Kidney tubule cell (primary cell): ENCODE data around the gene GINS2.

Experiments
- DNase-seq: peaks from one replicate; pipeline ENCODE4 v3.0.0-alpha.2; 2018; ENCODE audit warnings: low spot score

GINS2 gene

GRCh38 chr16:85689285-85689949 lies 663 bp upstream of the GINS2 start:
- DNase-seq: no peak

GRCh38 chr16:85687651-85688471 lies 893 bp downstream of the GINS2 start:
- no peak for DNase-seq

- no peak for DNase-seq
Measured at GRCh38 chr16:85686912-85687591, 1.7 kb downstream of the GINS2 start.

GRCh38 chr16:85685251-85685650 lies 3.5 kb downstream of the GINS2 start:
- DNase-seq: no peak

GRCh38 chr16:85683363-85683762 lies 5.4 kb downstream of the GINS2 start:
- no peak for DNase-seq

GRCh38 chr16:85682516-85682915 lies 6.2 kb downstream of the GINS2 start:
- DNase-seq: no peak

GRCh38 chr16:85681255-85681654 lies 7.5 kb downstream of the GINS2 start:
- peak; percentile 56 for DNase-seq

DNA sequence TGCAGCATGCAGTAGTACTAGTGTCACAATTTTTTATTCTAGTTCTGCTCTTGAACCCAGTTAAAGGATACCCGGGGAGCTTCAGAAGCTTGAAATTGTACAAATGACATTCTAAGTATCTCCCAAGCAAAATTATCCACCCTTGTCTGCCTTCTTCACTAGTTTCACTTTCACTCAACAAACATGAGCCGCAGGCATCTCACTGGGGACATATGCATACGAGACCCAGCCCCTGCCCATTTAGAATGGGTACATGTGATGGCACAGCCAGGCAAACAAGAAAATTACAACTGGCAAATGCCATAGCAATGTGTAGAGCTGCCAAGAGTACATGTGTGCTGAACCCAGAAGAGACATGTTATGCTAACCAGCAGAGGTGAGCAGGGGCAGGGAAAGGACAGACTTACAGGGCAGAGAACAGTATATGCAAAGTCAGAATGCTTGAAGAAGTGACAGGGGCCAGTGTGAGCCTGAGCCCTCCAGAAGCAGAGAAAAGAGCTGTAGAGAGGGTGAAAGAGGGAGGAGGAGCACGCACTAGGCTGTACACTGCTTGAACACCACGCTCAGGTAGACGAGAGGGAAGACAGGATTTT lies 8.3 kb downstream of the GINS2 start:
- DNase-seq: no peak

DNA sequence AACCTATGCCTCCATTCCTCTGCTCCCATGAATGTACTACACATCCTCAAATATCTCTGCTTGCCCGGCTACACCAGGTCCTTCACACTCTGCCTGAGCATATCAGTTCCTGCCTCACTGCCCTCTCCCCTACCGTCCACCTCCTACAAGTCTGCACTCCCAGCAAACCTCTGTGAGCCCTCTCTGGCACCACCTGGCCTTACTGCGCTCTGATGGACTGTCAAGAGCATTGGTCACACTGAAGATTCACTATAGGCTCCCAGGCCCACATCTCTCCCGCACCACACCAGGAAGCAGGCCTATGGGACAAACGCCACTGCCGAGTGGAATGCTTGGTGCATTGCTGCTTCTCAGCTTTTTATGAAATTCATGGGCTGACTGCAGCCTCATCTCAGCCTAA lies 8.9 kb downstream of the GINS2 start:
- DNase-seq: no peak

- no peak for DNase-seq
Measured at GRCh38 chr16:85678821-85679220, 9.9 kb downstream of the GINS2 start.

DNA sequence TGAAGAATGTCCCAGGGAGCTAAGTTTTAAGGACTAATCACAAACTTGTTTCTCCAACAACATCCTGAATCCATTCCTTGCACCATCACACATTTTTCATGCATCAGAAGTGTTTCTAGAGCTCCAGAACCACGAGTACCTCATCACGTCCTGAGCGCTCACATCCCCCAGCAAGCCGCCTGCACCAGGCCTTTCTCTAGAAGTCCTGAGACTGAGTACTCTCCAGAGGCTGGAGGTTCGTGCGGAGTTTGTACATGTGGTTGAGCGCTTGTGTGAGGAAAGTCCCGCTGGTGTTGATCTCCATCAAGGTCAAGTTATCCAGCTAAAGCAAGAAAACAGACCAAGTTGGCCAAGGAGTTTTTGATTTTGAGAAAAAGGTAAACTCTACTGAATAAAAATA lies 10.7 kb downstream of the GINS2 start:
- no peak for DNase-seq

- DNase-seq: no peak
Measured at GRCh38 chr16:85677383-85677967, 11.3 kb downstream of the GINS2 start.

DNA sequence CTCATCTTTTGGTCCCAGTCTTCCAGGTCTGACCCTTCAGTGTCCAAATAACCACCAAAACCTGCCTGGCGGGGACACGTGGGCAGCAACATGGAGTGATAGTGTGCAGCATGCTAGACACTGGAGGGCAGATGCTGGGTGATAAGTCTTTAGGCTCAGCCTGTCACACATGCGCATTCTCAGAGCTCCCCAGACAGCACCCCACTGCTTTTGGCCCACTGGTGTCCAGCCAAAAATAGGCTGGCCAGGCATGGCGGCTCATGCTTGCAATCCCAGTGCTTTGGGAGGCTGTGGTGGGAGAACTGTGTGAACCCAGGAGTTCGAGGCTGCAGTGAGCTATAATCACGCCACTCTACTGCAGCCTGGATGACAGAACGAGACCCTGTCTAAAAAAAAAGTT lies 12.3 kb downstream of the GINS2 start:
- no peak for DNase-seq

- DNase-seq: peak; percentile 34
Measured at GRCh38 chr16:85675251-85675874, 13.4 kb downstream of the GINS2 start.

- DNase-seq: no peak
Measured at GRCh38 chr16:85674828-85675227, 13.9 kb downstream of the GINS2 start.

- no peak for DNase-seq
Measured at GRCh38 chr16:85674418-85674755, 14.4 kb downstream of the GINS2 start.

DNA sequence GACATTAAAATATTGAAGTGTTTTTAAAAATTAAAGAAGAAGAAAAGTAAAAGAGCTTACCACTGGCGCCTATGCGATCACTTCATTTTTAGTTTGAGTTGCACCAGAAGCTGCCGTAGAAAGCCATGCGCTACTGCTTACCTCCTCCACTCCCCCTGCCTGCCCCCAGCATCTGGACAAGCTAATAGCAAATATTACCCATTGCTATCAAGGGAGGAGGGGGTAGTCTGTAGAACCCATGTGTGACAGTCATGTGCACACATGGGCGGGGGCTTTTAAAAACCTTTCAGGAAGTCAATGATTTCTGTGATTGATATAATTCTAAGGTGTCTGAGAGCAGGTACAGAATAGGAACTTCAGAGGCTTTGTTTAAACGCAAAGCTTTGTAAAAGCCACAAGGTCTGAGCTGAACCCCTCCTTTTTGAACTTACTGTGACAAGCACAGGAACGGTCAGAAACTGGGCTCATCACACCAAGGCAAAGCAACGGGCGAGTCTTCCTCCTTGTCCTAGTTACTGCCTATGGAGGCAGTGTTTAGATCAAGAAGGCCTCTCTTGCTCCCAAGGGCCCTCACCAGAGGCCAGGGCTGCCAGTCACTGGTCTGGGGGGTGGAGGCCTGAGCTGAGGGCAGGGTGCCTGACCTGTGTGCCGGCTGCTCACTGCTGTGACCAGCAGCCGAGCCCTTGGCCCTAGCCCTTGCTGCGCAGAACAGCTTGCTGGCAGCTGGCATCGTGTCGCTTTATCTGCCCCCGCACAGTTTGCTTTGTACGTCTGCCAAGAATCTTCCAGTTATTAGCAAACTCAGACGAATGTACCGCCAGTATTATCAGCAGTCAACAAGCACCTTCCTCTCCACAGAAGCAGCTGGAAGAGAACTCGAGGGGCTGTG lies 15.0 kb downstream of the GINS2 start:
- no peak for DNase-seq

- DNase-seq: no peak
Measured at GRCh38 chr16:85670840-85671239, 17.9 kb downstream of the GINS2 start.

DNA sequence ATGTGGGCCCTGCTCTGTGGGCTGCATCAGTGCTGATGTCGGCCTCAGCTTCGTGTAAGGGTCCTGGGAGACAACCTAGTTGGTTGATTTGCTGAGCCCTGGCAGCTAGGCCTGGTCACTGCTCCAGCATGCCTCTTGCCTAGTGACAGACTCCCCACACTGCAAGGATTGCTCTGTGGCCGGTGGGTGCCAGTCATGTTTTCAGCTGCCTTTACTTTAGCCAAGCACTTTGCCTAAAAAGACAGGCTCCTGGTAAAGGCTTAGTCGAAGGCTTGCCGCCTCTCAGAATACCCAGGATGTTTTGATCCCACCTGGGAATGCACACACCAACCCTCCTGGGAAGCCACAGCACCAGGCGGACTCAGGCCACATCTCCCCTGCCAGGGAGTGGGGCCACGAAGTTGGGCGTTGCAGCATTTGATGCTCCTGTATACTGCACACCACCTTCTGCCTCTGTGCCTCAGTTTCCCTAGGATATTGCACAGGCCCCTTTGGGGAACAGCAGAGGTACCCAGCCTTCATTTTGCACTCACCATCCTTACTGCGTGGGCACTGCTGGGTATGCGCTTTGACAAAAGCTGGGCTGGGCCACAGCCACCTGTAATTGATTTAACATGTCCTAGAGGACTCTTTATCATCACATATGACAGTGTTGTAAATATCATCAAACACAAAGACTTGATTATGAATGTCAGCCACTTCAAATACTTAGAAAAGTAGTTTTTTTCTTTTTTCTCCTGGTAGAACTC lies 19.9 kb downstream of the GINS2 start:
- DNase-seq: no peak

- no peak for DNase-seq
Measured at GRCh38 chr16:85667841-85668413, 20.8 kb downstream of the GINS2 start.
